ENCODE measurements around the gene GPR87. TPM values are rescaled to one million over a fixed set of nuclear protein-coding genes. Genes with fewer than 3 reads are reported as not detected.
A peak's percentile ranks its signal among the peaks of the same experiment; 100 is the strongest.

GPR87 gene
- total RNA-seq, 1 donor from 2014 or later: 1.0 TPM

DNA sequence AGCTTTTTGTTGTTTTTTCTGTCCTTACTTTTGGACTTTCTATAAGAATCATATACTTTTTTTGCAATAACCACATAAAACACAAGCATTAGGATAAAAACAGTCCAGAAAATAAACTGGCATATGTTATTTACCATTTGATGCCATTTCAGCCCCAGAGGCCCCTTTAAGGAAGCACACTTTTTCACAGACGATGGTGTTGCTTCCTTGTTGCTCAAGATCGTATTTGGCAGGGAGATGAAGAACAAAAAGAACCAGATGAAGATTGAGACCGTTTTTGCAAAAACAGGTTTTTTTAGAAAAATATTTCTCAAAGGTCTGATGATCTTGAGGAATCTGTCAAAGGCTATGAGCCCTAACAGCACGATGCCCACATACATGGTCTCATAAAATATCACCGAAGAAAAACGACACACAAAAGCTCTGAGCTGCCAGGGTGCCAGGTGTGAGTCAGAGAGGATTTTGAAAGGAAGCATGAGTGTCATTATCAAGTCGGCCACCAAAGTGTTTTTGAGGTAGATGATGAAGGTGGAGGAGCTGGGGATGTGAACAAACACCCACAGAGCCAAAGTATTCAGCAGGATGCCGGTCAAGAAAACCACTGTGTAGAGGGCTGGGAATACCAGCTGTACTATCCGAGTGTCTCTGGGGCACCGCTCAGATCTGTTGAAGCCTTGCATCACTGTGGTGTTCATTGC is 11.8 kb upstream of the GPR87 start:
- Mint-ChIP-seq H3K4me3 (peak overlapping the region; percentile 16), H3K9me3 (peaks cover 2% of the 10 kb centered on the region), H3K36me3 (ENCODE audit: low read depth) (peaks cover under 1% of the 10 kb centered on the region), H3K27ac (peak overlapping the region; percentile 16), H3K4me1 (peaks cover 13% of the 10 kb centered on the region), H3K27me3 (peaks cover 30% of the 10 kb centered on the region)
- intact Hi-C loops (cut with micrococcal nuclease): loop anchor here (1.0 to 5.0 kb wide), 2 partner anchors 38 to 161 kb away; no protein-coding TSS in a partner anchor
- peak; percentile 68 for DNase-seq

DNA sequence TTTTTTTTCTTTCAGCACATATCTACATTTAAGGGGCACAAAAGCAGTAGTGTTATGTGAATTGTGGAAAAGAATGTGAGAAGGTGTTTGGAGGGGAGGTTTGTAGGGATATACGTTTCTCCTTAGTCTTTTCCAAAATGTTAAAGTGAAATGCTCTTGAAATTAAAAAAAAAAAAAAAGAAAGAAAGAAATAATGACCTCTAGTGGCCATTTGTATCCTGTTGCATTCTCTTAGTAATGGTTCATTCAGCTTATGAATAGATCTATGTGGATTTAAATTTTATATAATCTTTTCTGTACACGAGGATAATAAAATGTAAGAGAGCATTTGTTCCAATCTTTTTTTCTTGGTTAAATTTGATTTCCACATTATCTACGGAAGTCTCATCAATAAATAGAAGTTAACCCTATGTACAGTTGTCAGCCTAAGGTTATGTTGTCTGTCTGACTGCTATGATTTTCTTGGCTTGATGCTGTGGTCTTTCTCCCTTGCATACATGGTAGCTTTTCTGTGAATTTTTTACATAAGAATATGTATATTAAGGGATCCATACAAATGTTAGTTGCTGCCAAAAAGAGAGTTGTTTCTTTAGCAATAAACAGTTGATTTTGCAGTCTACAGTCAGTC is 11.1 kb upstream of the GPR87 start:
- H3K4me3 Mint-ChIP-seq: no peak overlapping the region
- H3K27me3 Mint-ChIP-seq: peaks cover 30% of the 10 kb centered on the region
- H3K9me3 Mint-ChIP-seq: peaks cover 7% of the 10 kb centered on the region

DNA sequence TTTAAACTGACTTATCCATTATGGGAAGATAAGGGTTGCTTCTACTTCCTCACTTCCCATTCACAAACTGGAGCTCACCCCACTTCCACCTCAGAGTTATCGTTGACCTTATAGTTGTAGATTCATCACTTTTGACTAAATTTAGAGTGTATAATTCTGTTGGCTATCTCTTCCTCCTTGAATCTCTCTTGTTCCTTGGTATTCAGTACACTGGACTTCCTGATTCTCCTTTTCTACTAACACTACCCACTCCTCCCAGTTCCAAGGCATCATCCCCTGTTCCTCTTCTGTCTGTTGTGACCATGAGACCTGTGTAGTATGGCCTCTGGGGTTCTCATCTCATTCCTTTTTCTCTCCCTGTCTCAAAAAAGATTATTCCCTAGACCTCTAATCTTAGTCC is 5.9 kb upstream of the GPR87 start:
- intact Hi-C loops (cut with micrococcal nuclease): no loop called here
- H3K36me3 Mint-ChIP-seq (ENCODE audit: low read depth): peaks cover 2% of the 10 kb centered on the region
- no peak for DNase-seq
- H3K9me3 Mint-ChIP-seq: peaks cover 10% of the 10 kb centered on the region
- H3K27me3 Mint-ChIP-seq: peaks cover 14% of the 10 kb centered on the region
- peaks cover 11% of the 10 kb centered on the region for H3K4me1 Mint-ChIP-seq
- H3K27ac Mint-ChIP-seq: no peak overlapping the region
- H3K4me3 Mint-ChIP-seq: no peak overlapping the region

More for the DNA sequence above, 11.1 kb upstream of the GPR87 start:
- no peak for DNase-seq
- Mint-ChIP-seq H3K4me1 (peaks cover 9% of the 10 kb centered on the region), H3K27ac (no peak overlapping the region), H3K36me3 (ENCODE audit: low read depth) (peaks cover 2% of the 10 kb centered on the region)
- intact Hi-C loops (cut with micrococcal nuclease): loop anchor here (1.0 to 5.0 kb wide), 3 partner anchors 37 to 160 kb away; no protein-coding TSS in a partner anchor

- no peak for DNase-seq
- Mint-ChIP-seq H3K4me1 (peaks cover 14% of the 10 kb centered on the region), H3K4me3 (no peak overlapping the region), H3K36me3 (ENCODE audit: low read depth) (peaks cover 2% of the 10 kb centered on the region), H3K27me3 (peaks cover 14% of the 10 kb centered on the region), H3K27ac (no peak overlapping the region), H3K9me3 (peaks cover 10% of the 10 kb centered on the region)
- intact Hi-C loops (cut with micrococcal nuclease): loop anchor here (2.0 kb wide), 1 partner anchor 17 kb away; no protein-coding TSS in a partner anchor
Observed at GRCh38 chr3:151321526-151321925, 4.9 kb upstream of the GPR87 start.

- Mint-ChIP-seq H3K36me3 (ENCODE audit: low read depth) (peaks cover 2% of the 10 kb centered on the region), H3K4me3 (no peak overlapping the region), H3K4me1 (peaks cover 22% of the 10 kb centered on the region), H3K9me3 (peaks cover 10% of the 10 kb centered on the region), H3K27ac (no peak overlapping the region), H3K27me3 (peaks cover 10% of the 10 kb centered on the region)
- intact Hi-C loops (cut with micrococcal nuclease): loop anchor here (2.0 kb wide), 1 partner anchor 15 kb away; no protein-coding TSS in a partner anchor
- no peak for DNase-seq
Observed at GRCh38 chr3:151320131-151320530, 3.5 kb upstream of the GPR87 start.

DNA sequence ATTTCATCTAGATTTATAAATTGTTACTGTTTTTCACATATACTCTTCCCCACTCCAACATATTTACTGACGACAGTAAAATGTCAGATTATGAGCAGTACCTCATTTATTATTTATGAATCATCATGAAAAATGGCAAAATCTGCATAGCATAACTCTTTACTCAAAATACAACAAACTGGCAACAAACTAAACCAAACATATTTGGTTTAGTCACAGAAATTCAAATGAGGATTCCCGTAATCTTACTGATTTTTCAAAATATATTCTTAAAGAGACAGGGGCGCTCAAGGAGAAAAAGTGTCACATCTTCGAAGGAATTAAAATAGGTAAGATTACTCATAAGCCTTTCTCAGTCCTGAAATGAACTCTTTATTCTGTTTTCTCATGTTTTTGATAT is 3.0 kb upstream of the GPR87 start:
- H3K36me3 Mint-ChIP-seq (ENCODE audit: low read depth): peaks cover 2% of the 10 kb centered on the region
- peaks cover 10% of the 10 kb centered on the region for H3K9me3 Mint-ChIP-seq
- no peak overlapping the region for H3K4me3 Mint-ChIP-seq
- H3K27me3 Mint-ChIP-seq: peaks cover 9% of the 10 kb centered on the region
- H3K4me1 Mint-ChIP-seq: peaks cover 22% of the 10 kb centered on the region
- H3K27ac Mint-ChIP-seq: no peak overlapping the region
- intact Hi-C loops (cut with micrococcal nuclease): loop anchor here (2.0 to 5.0 kb wide), 2 partner anchors 15 to 37 kb away; no protein-coding TSS in a partner anchor
- DNase-seq: no peak

GRCh38 chr3:151318991-151319390 is 2.4 kb upstream of the GPR87 start:
- intact Hi-C loops (cut with micrococcal nuclease): loop anchor here (5.0 kb wide), 1 partner anchor 37 kb away; no protein-coding TSS in a partner anchor
- Mint-ChIP-seq H3K4me1 (peaks cover 21% of the 10 kb centered on the region), H3K27me3 (peaks cover 6% of the 10 kb centered on the region)

GRCh38 chr3:151318313-151318712 is 1.7 kb upstream of the GPR87 start:
- intact Hi-C loops (cut with micrococcal nuclease): loop anchor here (5.0 kb wide), 1 partner anchor 36 kb away; no protein-coding TSS in a partner anchor
- H3K9me3 Mint-ChIP-seq: peaks cover 7% of the 10 kb centered on the region
- peaks cover 21% of the 10 kb centered on the region for H3K4me1 Mint-ChIP-seq
- no peak for DNase-seq
- H3K27ac Mint-ChIP-seq: no peak overlapping the region
- peaks cover 6% of the 10 kb centered on the region for H3K27me3 Mint-ChIP-seq
- H3K4me3 Mint-ChIP-seq: no peak overlapping the region
- no peaks in the 10 kb centered on the region for H3K36me3 Mint-ChIP-seq (ENCODE audit: low read depth)

More at GRCh38 chr3:151318991-151319390, 2.4 kb upstream of the GPR87 start:
- no peak overlapping the region for H3K27ac Mint-ChIP-seq
- no peak for DNase-seq
- H3K4me3 Mint-ChIP-seq: no peak overlapping the region
- peaks cover 10% of the 10 kb centered on the region for H3K9me3 Mint-ChIP-seq
- H3K36me3 Mint-ChIP-seq (ENCODE audit: low read depth): peaks cover 2% of the 10 kb centered on the region

DNA sequence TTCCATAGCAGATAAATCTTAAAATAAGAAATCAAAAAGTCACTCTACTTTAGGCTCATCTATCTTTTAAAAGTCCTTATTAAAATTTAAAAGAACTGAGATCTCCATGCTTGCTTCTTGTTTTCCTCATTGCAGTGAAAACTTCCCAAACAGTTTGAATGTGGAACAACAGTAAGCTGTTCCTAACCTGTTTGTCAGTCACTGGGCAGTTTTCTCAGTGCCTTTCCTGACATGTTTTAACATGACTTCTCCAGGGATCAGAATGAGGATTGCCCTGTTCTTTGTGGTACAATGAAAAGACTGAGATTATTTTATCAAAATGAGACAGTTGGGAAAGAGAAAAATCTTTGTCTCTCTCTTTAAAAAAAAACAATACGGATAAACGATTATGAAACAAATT is 774 bp downstream of the GPR87 start:
- Mint-ChIP-seq H3K27ac (peak overlapping the region; percentile 60), H3K4me1 (peaks cover 18% of the 10 kb centered on the region), H3K36me3 (ENCODE audit: low read depth) (no peaks in the 10 kb centered on the region), H3K27me3 (peaks cover 6% of the 10 kb centered on the region), H3K4me3 (peak overlapping the region; percentile 30), H3K9me3 (no peaks in the 10 kb centered on the region)
- intact Hi-C loops (cut with micrococcal nuclease): loop anchor here (1.0 to 5.0 kb wide), 2 partner anchors 11 to 34 kb away; no protein-coding TSS in a partner anchor
- DNase-seq: no peak

DNA sequence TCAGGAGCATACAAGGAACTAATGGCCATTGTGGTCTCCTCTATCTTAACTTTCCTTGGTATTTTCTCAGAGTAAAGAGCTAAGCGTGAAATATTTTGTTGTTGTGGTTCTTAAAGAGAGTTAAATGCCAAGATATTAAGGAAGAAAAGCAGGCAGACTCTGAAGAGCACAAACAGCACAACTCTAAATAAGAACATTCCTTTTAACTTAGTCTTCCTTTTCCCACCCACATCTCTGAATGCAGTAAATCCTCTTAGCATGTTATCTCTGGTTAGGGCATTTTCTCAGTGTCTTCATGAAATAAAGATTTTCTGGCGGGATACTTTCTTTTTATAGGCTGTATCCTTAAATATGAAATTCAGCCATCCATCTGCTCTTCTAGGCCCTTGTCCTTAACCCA is 1.5 kb downstream of the GPR87 start:
- Mint-ChIP-seq H3K27ac (no peak overlapping the region), H3K4me1 (peaks cover 18% of the 10 kb centered on the region), H3K36me3 (ENCODE audit: low read depth) (no peaks in the 10 kb centered on the region), H3K9me3 (no peaks in the 10 kb centered on the region), H3K27me3 (peaks cover 6% of the 10 kb centered on the region), H3K4me3 (no peak overlapping the region)
- no peak for DNase-seq
- intact Hi-C loops (cut with micrococcal nuclease): loop anchor here (5.0 kb wide), 1 partner anchor 33 kb away; no protein-coding TSS in a partner anchor

- intact Hi-C loops (cut with micrococcal nuclease): no loop called here
- no peaks in the 10 kb centered on the region for H3K9me3 Mint-ChIP-seq
- peaks cover 6% of the 10 kb centered on the region for H3K27me3 Mint-ChIP-seq
- H3K36me3 Mint-ChIP-seq (ENCODE audit: low read depth): no peaks in the 10 kb centered on the region
- H3K4me3 Mint-ChIP-seq: no peak overlapping the region
- H3K27ac Mint-ChIP-seq: no peak overlapping the region
- no peak for DNase-seq
- H3K4me1 Mint-ChIP-seq: peaks cover 15% of the 10 kb centered on the region
Observed at GRCh38 chr3:151314593-151314992, 2.0 kb downstream of the GPR87 start.

DNA sequence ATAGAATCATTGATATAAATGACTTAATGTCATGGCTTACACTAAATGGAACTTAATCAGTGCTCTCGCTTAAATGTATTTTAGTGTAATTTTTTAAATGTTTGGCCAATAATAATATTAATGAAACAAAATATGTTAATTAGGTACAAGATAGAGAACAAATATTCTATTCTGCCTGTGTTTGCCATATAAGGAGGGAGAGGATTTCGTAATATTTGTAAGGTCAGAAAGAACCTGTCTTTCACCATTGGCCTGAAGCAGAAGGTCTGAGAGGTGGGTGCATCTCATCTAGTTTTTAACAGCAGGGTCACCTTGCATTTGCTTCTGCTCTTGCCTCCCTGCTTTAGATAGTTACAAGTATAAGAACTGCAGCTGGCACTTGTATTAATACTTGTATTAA is 2.5 kb downstream of the GPR87 start:
- Mint-ChIP-seq H3K27ac (no peak overlapping the region), H3K4me3 (no peak overlapping the region), H3K9me3 (no peaks in the 10 kb centered on the region), H3K27me3 (peaks cover 6% of the 10 kb centered on the region), H3K4me1 (peaks cover 15% of the 10 kb centered on the region), H3K36me3 (ENCODE audit: low read depth) (no peaks in the 10 kb centered on the region)
- intact Hi-C loops (cut with micrococcal nuclease): no loop called here
- no peak for DNase-seq

GRCh38 chr3:151312972-151313371 is 3.6 kb downstream of the GPR87 start:
- H3K9me3 Mint-ChIP-seq: no peaks in the 10 kb centered on the region
- peaks cover 17% of the 10 kb centered on the region for H3K4me1 Mint-ChIP-seq
- H3K36me3 Mint-ChIP-seq (ENCODE audit: low read depth): no peaks in the 10 kb centered on the region
- no peak overlapping the region for H3K4me3 Mint-ChIP-seq
- intact Hi-C loops (cut with micrococcal nuclease): no loop called here
- H3K27me3 Mint-ChIP-seq: peaks cover 6% of the 10 kb centered on the region
- H3K27ac Mint-ChIP-seq: no peak overlapping the region
- no peak for DNase-seq

- no peaks in the 10 kb centered on the region for H3K9me3 Mint-ChIP-seq
- H3K36me3 Mint-ChIP-seq (ENCODE audit: low read depth): no peaks in the 10 kb centered on the region
- DNase-seq: no peak
- no peak overlapping the region for H3K4me3 Mint-ChIP-seq
- intact Hi-C loops (cut with micrococcal nuclease): loop anchor here (5.0 to 10.0 kb wide), 4 partner anchors 527 to 925 kb away; partner anchors contain the start of gene SIAH2
- peaks cover 2% of the 10 kb centered on the region for H3K27me3 Mint-ChIP-seq
- peaks cover 31% of the 10 kb centered on the region for H3K4me1 Mint-ChIP-seq
- H3K27ac Mint-ChIP-seq: no peak overlapping the region
Observed at GRCh38 chr3:151309566-151309965, 7.1 kb downstream of the GPR87 start.
